ENCODE data around the gene FCER1G. TPM values are rescaled to one million over a fixed set of nuclear protein-coding genes. Genes with fewer than 3 reads are reported as not detected.

Gene FCER1G
- total RNA-seq, 1 donor from 2014 or later, result 64.8 TPM

DNA sequence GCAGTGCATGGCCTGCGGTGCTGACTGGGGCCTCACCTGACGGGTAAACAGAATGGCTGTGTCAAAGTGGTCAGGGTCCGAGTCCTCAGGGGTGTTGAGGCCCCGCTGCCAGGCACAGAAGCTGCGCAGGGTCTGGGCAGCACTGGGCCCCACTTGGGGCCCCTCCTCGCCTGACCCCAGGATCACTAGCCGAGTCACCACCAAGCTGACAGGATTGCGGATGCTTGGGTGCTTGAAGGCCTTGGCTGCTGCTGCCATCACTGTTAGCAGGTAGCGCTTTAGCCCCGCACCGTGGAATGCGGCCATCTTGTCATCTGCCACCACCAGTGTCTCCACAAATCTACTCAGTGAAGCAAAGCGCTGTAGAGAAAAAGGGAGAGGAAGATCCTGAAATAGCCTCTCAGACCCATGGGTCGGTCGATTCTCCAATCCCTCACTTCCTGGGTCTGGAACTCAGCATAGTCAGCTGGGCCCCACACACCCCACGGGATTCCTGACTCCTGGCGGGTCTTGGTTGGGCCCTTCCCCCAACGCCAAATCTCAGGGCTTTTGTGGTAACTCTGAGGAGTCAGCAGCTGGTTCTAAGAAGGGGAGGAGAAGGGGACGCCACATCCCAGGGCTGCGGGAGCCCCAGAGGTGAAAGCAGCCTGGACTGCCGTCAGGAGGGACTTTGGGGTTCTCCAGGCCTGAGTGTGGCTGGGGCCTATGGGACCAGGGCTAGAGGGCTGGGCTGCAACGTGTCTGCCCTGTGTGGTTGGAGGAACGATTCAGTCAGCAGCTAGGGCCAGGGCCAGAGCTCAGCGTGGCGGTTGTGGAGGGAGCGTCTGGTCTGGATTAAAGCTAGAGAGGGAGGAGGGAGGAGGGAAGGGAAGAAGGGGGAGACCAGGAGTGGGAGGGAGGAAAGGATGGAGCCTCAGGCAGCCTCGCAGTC, 18.3 kb upstream of the FCER1G start:
- peak in 1 of 2 donors; percentile 19 for TF ChIP-seq POLR2A (IDR thresholded peaks at IDR 0.05)
- peak in 1 of 2 donors; percentile 77 for TF ChIP-seq POLR2AphosphoS5 (IDR thresholded peaks at IDR 0.05; ENCODE audit: insufficient read depth in 1 of 2, low read depth in 1 of 2)
- TF ChIP-seq, protein P1, sequence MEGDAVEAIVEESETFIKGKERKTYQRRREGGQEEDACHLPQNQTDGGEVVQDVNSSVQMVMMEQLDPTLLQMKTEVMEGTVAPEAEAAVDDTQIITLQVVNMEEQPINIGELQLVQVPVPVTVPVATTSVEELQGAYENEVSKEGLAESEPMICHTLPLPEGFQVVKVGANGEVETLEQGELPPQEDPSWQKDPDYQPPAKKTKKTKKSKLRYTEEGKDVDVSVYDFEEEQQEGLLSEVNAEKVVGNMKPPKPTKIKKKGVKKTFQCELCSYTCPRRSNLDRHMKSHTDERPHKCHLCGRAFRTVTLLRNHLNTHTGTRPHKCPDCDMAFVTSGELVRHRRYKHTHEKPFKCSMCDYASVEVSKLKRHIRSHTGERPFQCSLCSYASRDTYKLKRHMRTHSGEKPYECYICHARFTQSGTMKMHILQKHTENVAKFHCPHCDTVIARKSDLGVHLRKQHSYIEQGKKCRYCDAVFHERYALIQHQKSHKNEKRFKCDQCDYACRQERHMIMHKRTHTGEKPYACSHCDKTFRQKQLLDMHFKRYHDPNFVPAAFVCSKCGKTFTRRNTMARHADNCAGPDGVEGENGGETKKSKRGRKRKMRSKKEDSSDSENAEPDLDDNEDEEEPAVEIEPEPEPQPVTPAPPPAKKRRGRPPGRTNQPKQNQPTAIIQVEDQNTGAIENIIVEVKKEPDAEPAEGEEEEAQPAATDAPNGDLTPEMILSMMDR (IDR thresholded peaks at IDR 0.05), result no peak
- no peak for DNase-seq (ENCODE audit: extremely low spot score in 2 of 2)
- H3K9me3 ChIP-seq, result no peaks in the 10 kb centered on the region
- intact Hi-C loops (cut with DNase I), result loop anchor here (10.0 kb wide), 1 partner anchor 188 kb away; no protein-coding TSS in a partner anchor
- H3K4me3 ChIP-seq, result peak overlapping the region; percentile 34 to 59
- peaks cover 0 to 8% of the 10 kb centered on the region in 2 donors for H3K36me3 ChIP-seq
- H3K27ac ChIP-seq, result peak overlapping the region; percentile 97
- H3K27me3 ChIP-seq, result no peaks in the 10 kb centered on the region
- H3K4me1 ChIP-seq, result peaks cover 88% of the 10 kb centered on the region

DNA sequence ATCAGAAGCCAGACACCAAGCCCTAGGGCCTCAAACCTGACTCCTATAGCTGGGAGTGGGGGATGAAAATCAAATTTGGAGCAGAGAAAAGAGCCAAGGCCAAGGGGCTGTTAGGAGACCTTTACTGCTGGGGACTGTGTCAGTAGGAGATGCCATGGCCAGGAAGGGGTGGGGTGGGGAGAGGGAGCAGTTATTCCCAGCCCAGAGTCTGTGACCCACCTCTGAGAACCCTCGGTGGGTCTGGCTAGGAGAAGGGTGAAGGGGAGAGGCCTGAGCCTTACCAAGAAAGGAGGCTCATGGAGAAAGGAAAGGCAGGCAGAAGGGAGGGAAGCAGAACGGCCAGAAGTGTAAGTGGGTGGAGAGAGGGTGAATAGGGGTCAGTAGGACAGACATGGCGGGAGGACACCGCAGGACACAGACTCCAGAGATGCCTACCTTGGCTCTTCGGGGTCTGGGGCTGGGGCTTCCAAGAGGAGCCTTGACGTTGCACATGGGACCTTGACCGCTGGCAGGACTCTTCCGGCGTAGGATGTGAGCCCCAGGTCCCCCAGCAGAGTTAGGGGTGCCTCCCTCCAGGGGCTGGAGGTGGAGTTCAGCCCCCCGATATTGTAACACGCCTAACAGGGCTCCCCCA, 17.4 kb upstream of the FCER1G start:
- intact Hi-C loops (cut with DNase I), result loop anchor here (10.0 kb wide), 1 partner anchor 187 kb away; no protein-coding TSS in a partner anchor
- H3K4me1 ChIP-seq, result peaks cover 84% of the 10 kb centered on the region
- H3K9me3 ChIP-seq, result no peaks in the 10 kb centered on the region
- peak overlapping the region; percentile 34 to 59 for H3K4me3 ChIP-seq
- H3K36me3 ChIP-seq, result peaks cover 0 to 8% of the 10 kb centered on the region in 2 donors
- TF ChIP-seq, protein P1 (IDR thresholded peaks at IDR 0.05), result no peak
- TF ChIP-seq POLR2AphosphoS5 (IDR thresholded peaks at IDR 0.05; ENCODE audit: insufficient read depth in 1 of 2, low read depth in 1 of 2) (no peak), POLR2A (IDR thresholded peaks at IDR 0.05) (no peak)
- peak overlapping the region; percentile 97 for H3K27ac ChIP-seq
- DNase-seq (ENCODE audit: extremely low spot score in 2 of 2), result no peak
- H3K27me3 ChIP-seq, result no peaks in the 10 kb centered on the region

DNA sequence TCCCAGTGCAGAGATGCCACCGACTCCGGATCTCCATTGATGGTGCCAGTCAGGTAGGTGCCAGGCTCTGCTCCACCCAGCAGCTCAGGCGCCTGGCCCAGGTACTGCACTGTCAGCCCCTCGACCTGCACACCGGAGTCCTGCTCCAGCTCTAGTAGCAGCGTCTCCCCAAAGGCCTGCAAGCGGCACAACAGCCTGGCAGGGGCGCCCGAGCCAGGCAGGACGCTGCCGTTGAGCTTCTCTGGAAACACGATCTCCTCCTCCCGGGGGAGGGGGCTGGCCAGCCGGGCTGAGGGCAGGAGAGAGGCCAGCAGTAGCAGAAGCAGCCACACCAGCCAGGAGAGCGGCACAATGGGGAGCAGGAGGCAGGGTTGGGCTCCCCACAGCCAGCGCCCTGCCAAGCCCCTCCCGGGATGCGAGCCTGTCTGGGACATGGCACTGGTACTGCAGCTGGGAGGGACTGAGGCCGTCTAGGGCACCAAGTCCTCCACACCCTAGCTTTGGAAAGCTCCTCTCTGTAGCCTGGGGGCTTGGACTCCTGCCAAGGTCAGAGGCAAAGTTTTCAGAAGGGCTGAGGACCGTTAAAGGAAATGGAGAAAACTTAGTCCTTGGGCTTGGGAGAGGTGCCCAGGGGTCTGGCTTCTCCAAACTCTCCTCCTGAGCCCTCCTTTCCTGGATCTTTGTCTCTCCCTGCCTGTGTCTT, 16.8 kb upstream of the FCER1G start:
- DNase-seq (ENCODE audit: extremely low spot score in 2 of 2), result no peak
- no peaks in the 10 kb centered on the region for H3K27me3 ChIP-seq
- TF ChIP-seq POLR2A (IDR thresholded peaks at IDR 0.05) (no peak), POLR2AphosphoS5 (IDR thresholded peaks at IDR 0.05; ENCODE audit: insufficient read depth in 1 of 2, low read depth in 1 of 2) (no peak)
- TF ChIP-seq, protein P1 (IDR thresholded peaks at IDR 0.05), result no peak
- H3K4me3 ChIP-seq, result peak overlapping the region; percentile 34 to 59
- intact Hi-C loops (cut with DNase I), result loop anchor here (10.0 kb wide), 1 partner anchor 186 kb away; no protein-coding TSS in a partner anchor
- H3K9me3 ChIP-seq, result no peaks in the 10 kb centered on the region
- peak overlapping the region; percentile 97 for H3K27ac ChIP-seq
- peaks cover 86% of the 10 kb centered on the region for H3K4me1 ChIP-seq
- H3K36me3 ChIP-seq, result peaks cover 0 to 2% of the 10 kb centered on the region in 2 donors

DNA sequence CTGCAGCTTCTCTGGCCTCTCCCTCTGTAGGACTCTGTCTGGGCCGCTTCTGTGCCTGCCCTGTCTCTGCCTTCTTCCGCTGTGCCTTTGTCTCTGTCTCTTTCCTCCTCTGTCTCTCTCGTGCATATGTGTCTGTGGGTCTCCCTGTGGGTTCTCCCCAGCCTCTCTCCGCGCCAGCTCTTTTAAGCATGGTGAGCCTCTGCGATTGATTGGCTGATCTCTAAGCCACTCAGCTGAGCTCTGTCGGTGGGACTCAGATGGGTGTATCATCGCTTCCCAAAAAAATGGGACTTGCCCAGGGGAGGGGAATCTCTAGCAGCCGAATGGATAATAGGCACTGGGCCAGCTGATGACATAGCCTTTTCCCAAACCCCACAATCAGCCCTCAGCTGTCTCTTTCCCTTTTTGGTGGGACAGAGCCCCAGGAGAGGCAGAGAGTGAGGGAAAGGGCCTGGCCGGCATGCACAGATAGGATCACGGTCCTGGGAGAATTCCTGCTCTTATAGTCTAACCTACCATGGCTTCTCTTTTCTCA, 16.1 kb upstream of the FCER1G start, which contains the start of gene ADAMTS4:
ADAMTS4 (minus strand) TSS at position 158 of the 535 bp plus-strand sequence. CDS start 427 bp downstream, outside the sequence.
- no peaks in the 10 kb centered on the region for H3K9me3 ChIP-seq
- H3K27me3 ChIP-seq, result no peaks in the 10 kb centered on the region
- H3K4me1 ChIP-seq, result peaks cover 86% of the 10 kb centered on the region
- peaks cover 0 to 5% of the 10 kb centered on the region in 2 donors for H3K36me3 ChIP-seq
- peak in 1 of 2 donors; percentile 90 for TF ChIP-seq POLR2A (IDR thresholded peaks at IDR 0.05)
- TF ChIP-seq, protein P1 (IDR thresholded peaks at IDR 0.05), result no peak
- peak; percentile 42 to 76 for TF ChIP-seq POLR2AphosphoS5 (IDR thresholded peaks at IDR 0.05; ENCODE audit: insufficient read depth in 1 of 2, low read depth in 1 of 2)
- intact Hi-C loops (cut with DNase I), result loop anchor here (10.0 kb wide), 1 partner anchor 186 kb away; no protein-coding TSS in a partner anchor
- DNase-seq (ENCODE audit: extremely low spot score in 2 of 2), result peak in 1 of 2 donors; percentile 96
- H3K4me3 ChIP-seq, result peak within 1 kb of the TSS; percentile 34 to 59
- H3K27ac ChIP-seq, result peak within 1 kb of the TSS; percentile 97
